HL-60 (cell line): ENCODE results near the gene TSPEAR.
"Not testable (repeated sequence)": the region's sequence is repeated elsewhere in the genome, so short reads cannot be mapped to it uniquely, and the experiment has no call there.

Experiments
- DNase-seq, 2 experiments: peaks; one replicate each; pipeline ENCODE4 v3.0.0-alpha.2; 2010 to 2020; ENCODE audit warnings: low read depth in 1 of 2, low spot score in 1 of 2
- H3K27ac ChIP-seq: fragments of 250-450 bp; sonication (Bioruptor Pico); replicated peaks from 2 replicates; pipeline ENCODE4 v1.5.1; 2020; ENCODE audit warnings: mild to moderate bottlenecking, moderate library complexity
- H3K27me3 ChIP-seq: fragments of 250-450 bp; sonication (Bioruptor Pico); 2 replicates; pipeline ENCODE4 v1.5.1; 2021; ENCODE audit warnings: mild to moderate bottlenecking, moderate library complexity; ENCODE audit not compliant: insufficient read depth, poor library complexity, severe bottlenecking
- H3K4me3 ChIP-seq: replicated peaks from 2 replicates; pipeline ENCODE4 v1.5.1; 2011; ENCODE audit warnings: mild to moderate bottlenecking, control low read depth, low read length; ENCODE audit not compliant: insufficient read depth
- CTCF ChIP-seq: IDR thresholded peaks from one replicate; pipeline ENCODE4 v1.5.1; 2011; ENCODE audit warnings: low read length, control low read depth, inconsistent platforms; ENCODE audit not compliant: insufficient read depth
- GABPA ChIP-seq: IDR thresholded peaks from 2 replicates; pipeline ENCODE4 v1.6.1; 2012; ENCODE audit warnings: low read depth
- POLR2AphosphoS5 ChIP-seq: IDR thresholded peaks from 2 replicates; pipeline ENCODE4 v1.6.1; 2012; ENCODE audit warnings: low read depth
- REST ChIP-seq: IDR thresholded peaks from 2 replicates; pipeline ENCODE4 v1.6.1; 2012; ENCODE audit warnings: low read depth; ENCODE audit not compliant: insufficient replicate concordance
- SPI1 ChIP-seq: IDR thresholded peaks from 2 replicates; pipeline ENCODE4 v1.6.1; 2012; ENCODE audit warnings: low read depth, mild to moderate bottlenecking, borderline replicate concordance

Gene TSPEAR

GRCh38 chr21:44670642-44671432, 40.5 kb downstream of the TSPEAR start:
- TF ChIP-seq POLR2AphosphoS5: no peak
- TF ChIP-seq REST: no peak
- no peak for TF ChIP-seq GABPA
- no peak for TF ChIP-seq SPI1
- Histone ChIP-seq H3K27ac (no peak overlapping the region), H3K4me3 (no peak overlapping the region), H3K27me3 (peaks cover 2% of the 10 kb centered on the region)
- no peak for DNase-seq

GRCh38 chr21:44667612-44668011, 43.8 kb downstream of the TSPEAR start:
- H3K27ac ChIP-seq: no peak overlapping the region
- no peaks in the 10 kb centered on the region for H3K27me3 ChIP-seq
- H3K4me3 ChIP-seq: no peak overlapping the region
- no peak for DNase-seq
- no peak for TF ChIP-seq CTCF
- TF ChIP-seq REST: no peak
- TF ChIP-seq SPI1: no peak
- no peak for TF ChIP-seq GABPA
- TF ChIP-seq POLR2AphosphoS5: no peak

- DNase-seq: no peak
- Histone ChIP-seq H3K27me3 (no peaks in the 10 kb centered on the region), H3K27ac (no peak within 1 kb of the TSS), H3K4me3 (no peak within 1 kb of the TSS)
- TF ChIP-seq SPI1 (no peak), POLR2AphosphoS5 (no peak)
Measured at GRCh38 chr21:44666401-44667320, 44.7 kb downstream of the TSPEAR start, which contains the start of gene KRTAP12-2. Gene KRTAP12-2, minus strand, starts transcription at chr21:44666927. Its CDS starts 41 bp downstream, at chr21:44666886.

GRCh38 chr21:44664691-44665090, 46.7 kb downstream of the TSPEAR start:
- Histone ChIP-seq H3K4me3 (no peak overlapping the region), H3K27me3 (no peaks in the 10 kb centered on the region), H3K27ac (no peak overlapping the region)
- TF ChIP-seq SPI1 (no peak), GABPA (no peak), REST (no peak), POLR2AphosphoS5 (no peak), CTCF (no peak)
- no peak for DNase-seq

- H3K27ac ChIP-seq, H3K4me3 ChIP-seq, DNase-seq, H3K27me3 ChIP-seq: not testable (repeated sequence)
Measured at GRCh38 chr21:44661567-44661966, 49.8 kb downstream of the TSPEAR start.
